Anterior cingulate cortex (tissue), 58 donors: ENCODE measurements around the gene DYNC1H1.
A peak's percentile ranks its signal among the peaks of the same experiment; 100 is the strongest.

ENCODE experiments used
- DNase-seq, 58 donors: peaks; one replicate each; lab custom pipeline; 2025; lab: John Stamatoyannopoulos, UW

DYNC1H1 gene

GRCh38 chr14:101986953-101987352, 22.6 kb downstream of the DYNC1H1 start:
- DNase-seq, result peak in 1 of 58 donors; percentile 22

GRCh38 chr14:101988377-101988776, 24.0 kb downstream of the DYNC1H1 start:
- no peak for DNase-seq

GRCh38 chr14:101991352-101991751, 27.0 kb downstream of the DYNC1H1 start:
- no peak for DNase-seq

DNA sequence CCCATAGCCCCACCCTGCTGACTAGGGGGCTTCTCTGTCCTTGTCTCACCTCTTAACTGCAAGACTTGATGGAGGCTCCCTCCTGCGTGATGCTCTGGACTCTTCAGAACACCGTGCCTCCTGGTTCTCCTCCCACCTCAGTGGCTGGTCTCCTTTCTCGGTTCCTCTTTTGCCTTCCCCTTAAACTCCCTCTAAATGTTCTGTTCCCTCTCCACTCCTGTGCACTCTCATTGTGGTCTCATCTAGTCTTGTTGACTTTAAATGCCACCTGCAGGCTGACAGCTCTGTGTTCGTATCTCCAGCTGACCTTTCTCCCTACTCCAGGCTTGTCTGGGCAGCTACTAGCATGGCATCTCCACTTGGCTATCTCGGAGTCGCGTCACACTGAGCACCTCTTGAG, 28.3 kb downstream of the DYNC1H1 start:
- DNase-seq, result no peak

- DNase-seq, result peak in 1 of 58 donors; percentile 12
These were observed 33.3 kb downstream of the DYNC1H1 start for GRCh38 chr14:101997429-101998336.

DNA sequence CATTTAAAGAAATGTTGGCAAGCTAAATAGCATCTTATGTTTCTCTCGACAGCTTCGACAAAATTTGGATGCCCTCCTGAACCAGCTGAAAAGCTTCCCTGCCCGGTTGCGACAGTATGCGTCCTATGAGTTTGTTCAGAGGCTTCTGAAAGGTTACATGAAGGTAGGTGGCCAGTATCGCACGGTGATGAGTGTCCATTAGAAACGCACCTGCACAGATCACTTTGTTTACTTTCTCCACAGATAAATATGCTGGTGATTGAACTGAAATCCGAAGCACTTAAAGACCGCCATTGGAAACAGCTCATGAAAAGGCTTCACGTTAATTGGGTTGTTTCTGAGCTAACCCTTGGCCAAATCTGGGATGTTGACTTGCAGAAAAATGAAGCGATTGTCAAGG, 36.5 kb downstream of the DYNC1H1 start:
- no peak for DNase-seq

DNA sequence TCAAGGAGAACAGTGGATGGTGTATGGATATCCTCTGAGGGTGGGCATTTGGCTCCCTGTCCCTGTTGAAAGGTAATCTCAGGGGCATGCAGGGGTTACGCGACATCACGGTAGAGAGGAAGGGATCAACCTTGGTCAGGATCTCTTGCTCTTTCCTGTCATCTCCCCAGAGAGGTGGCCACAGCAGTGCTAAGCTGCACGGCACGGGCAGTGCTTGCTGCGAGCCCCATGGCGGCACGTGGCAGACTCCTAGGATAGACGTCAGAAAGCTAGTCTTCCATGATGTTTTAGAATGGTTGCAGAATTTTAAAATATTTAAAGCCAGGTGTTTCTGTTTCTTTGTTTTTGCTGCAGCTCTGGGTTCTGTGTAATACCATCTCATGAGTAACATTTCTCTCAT, 41.0 kb downstream of the DYNC1H1 start:
- DNase-seq, result no peak

DNA sequence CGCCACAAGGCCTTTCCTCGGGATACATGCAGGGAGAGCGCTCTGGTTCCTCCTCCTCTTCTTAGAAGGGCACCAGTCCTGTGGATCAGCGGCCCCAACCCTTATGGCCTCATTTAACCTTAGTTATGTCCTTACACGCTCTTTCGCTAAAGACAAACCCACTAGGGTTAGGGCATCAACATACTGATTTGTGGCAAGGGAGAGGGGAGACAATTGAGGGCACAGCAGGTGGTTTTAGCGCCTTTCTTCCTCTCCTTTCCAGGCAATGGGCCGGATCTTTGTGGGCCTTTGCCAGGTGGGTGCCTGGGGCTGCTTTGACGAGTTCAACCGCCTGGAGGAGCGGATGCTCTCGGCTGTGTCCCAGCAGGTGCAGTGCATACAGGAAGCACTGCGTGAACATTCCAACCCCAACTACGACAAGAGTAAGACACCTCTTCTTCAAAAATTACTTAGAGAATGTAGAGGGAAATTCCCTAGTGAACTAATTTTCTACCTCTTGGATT, 43.6 kb downstream of the DYNC1H1 start:
- no peak for DNase-seq

- DNase-seq, result no peak
These were observed 44.5 kb downstream of the DYNC1H1 start for GRCh38 chr14:102008891-102009290.

GRCh38 chr14:102011631-102012030, 47.3 kb downstream of the DYNC1H1 start:
- DNase-seq, result no peak

GRCh38 chr14:102012336-102012735, 48.0 kb downstream of the DYNC1H1 start:
- no peak for DNase-seq

GRCh38 chr14:102013669-102014200, 49.4 kb downstream of the DYNC1H1 start:
- DNase-seq, result no peak

DNA sequence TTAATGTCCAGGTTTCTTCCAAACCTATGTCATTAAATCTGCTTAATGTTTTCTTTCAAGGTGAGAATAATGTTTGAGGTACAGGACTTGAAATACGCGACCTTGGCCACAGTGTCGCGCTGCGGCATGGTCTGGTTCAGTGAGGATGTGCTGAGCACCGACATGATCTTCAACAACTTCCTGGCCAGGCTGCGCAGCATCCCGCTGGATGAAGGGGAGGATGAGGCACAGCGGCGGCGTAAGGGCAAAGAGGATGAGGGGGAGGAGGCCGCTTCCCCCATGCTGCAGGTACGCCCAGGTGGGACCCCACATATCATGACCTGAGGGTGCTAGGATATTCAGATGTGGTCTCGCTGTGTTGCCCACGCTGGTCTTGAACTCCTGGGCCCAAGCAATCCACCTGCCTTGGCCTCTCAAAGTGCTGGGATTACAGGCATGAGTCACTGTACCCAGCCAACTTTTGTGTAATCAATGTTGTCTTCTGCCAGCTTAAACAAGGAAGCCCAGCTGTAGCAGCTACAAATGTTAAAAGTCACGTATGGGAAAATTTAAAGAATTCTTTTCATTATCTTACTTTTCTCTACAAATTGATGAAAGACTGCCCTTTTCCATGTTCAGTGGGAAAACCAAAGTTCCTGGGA, 50.8 kb downstream of the DYNC1H1 start:
- no peak for DNase-seq

- no peak for DNase-seq
These were observed 51.4 kb downstream of the DYNC1H1 start for GRCh38 chr14:102015771-102016170.

- DNase-seq, result no peak
These were observed 52.2 kb downstream of the DYNC1H1 start for GRCh38 chr14:102016420-102017090.

GRCh38 chr14:102018251-102018650, 53.9 kb downstream of the DYNC1H1 start:
- DNase-seq, result no peak

DNA sequence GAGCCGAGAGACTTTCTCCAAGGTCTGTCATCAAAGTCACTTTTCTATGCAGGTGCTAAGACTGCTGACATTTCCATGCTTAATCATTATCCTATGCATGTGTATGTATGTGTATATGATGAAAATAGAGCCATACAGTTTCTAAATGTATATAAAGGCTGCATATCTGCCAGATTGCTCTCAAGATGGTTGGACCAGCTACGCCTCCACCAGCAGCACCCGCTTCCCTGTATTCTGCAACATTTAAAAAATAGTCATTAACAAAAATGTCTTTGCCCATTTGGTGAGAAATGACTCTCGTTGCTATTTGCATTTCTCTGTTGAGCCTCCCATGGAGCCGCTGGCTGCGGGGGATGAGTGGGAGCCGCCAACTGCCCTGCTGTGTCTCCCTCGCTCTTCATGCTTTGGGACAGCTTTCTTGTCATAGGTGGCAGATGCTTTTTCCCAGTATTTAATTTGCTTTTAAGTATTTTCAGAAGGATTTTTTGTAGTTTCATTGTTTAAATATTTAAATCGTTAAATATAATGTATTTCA, 54.7 kb downstream of the DYNC1H1 start:
- DNase-seq, result peak in 21 of 58 donors; percentile 7 to 83 (median 27)

GRCh38 chr14:102020058-102020971, 55.9 kb downstream of the DYNC1H1 start:
- DNase-seq, result no peak

GRCh38 chr14:102026934-102027333, 62.6 kb downstream of the DYNC1H1 start:
- DNase-seq, result no peak
